NCI-H2196 (cell line): ENCODE results near the gene MSI2.

Experiments used
- DNase-seq: peaks from one replicate; lab custom pipeline; 2025; ENCODE audit not compliant: unreplicated experiment; lab: John Stamatoyannopoulos, UW

The MSI2 gene

DNA sequence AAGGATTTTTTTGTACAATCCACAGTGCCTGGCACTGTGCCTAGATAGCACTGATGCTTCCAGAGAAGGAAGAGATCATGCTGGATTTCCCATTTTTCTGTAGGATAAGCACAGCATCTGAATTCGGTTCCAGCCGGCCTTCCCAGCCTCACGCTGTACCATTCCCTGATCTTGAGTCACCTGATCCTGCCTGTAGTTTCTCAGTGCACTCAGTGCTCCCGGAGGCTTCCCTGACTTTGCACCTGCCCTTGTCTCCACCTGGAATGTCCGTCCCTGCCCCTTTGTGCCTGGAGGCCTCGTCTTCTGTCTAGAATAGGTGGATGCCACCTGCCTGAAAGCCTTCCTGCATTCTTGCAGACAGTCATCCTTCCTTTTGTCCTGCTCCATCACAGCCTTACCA, 308.9 kb downstream of the MSI2 start:
- no peak for DNase-seq

DNA sequence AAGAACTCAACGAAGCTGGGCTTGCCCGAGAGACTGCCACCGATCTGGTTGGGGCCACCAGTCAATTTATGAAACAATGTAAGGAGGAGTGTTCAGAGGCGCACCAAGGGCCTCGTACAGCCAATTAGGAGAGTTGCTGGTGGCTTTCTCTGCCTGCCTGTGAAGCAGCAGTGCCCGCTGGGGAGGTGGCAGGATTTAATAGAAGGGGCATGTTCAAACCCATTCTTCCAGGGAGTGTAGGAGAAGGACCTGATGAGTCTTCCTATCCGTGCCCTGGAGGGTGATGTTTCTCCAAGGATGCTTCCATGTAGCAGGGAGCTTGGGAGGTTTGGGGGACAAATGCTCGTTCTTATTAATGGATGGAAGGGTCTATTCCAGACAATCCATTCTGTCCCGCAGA, 310.4 kb downstream of the MSI2 start:
- DNase-seq: no peak

DNA sequence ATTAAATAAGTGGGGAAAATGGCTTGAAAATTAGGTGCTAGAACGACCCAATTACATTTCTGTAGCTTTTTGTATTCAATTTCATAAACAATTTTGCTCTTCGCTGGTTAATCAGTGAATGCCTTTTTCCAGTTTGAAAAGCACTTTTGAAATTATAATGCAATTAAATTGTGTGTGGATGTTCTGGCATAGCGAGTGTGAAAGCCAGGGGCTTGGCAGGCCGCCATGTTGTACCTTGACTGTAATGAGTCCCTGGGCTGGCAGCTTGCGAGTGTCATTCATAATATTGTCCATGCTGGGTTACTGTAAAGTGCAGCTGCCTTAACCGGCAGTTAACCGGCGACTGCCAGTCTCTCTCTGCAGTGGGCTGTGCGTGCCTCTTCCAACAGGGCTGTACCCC, 310.9 kb downstream of the MSI2 start:
- DNase-seq: peak; percentile 53

DNA sequence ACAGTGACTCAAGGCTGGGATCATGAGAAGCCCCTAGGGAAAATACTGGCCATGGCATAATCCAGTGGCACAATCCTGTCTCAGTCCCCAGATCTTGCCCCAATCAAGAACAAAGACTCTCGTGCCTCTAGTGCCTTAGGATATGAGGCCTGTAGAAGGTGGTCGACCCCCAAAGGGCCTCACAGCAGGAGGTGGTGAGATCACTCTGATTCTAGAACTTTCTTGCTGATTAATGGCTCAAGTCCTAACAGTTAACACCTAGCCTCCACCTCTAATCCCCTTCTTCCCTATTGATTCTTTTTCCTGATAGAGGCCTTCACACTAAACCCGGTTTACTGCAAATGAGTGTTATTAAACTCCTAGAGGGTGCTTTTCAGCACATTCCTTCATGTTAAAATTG, 312.0 kb downstream of the MSI2 start:
- no peak for DNase-seq

DNA sequence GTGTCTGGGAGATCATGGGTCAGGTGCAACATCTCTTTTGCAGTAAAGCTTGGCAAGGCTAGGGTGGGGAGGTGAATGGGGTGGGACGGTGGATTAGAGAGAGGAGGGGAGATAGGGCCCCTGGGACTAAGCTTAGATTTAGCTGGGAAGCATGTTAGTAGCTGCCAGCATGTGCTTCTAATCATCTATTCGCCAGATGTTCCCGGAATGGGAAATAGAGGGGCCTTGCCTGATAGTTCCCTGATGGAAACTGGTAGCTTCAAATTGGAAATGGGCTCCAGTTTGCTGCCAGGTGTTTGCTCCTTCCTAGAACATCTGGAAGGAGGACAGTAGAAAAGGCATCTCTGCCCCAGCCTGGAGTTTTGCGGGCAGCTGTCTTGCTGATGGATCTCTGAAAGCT, 312.7 kb downstream of the MSI2 start:
- DNase-seq: no peak

DNA sequence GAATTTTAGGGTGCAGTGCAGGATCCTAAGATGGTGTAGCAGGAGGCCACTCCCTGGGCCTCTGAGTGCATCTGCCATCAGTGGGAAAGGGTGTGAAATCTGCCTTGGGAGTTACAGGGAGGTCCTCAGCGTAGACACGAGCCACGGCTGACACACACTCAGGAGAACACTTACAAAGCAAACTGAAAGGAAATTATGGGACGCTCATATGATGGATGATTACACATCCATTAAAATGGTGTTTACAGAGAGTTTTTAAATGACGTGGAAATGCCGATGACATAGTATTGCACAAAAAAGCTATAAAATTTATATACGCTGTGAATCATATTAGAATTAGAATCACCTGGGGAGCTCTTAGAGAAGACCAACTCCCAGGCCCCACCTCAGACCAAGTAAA, 313.5 kb downstream of the MSI2 start:
- DNase-seq: no peak

DNA sequence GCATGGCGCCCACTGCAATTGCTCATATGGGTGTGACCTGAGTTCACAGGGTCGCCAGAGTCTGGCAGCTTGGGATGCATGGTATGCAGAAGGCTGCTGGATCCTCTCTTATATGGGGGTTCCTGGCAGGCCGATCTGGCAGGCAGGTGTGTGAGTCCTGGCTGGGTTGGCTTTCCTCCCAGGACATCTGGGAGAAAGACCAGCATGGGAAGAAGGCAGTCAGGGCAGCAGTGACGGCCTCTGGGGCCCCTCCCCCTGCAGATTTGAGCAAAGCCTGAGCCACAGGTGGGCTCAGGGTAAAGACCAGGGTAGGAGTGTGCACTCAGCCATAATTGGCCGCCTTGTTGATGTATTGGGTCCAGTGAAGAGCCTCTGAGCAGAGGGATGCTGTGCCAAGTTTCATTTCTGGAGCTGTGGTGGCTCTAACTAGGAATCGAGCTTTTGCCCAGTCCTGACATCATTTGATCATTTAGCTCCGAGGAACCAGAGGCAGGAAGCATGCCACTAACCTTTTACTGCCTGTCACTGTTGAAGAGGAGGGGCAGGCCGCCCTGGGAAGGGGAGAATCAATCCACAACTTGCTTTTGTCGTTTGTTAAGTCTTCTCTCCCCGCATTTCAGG, 314.5 kb downstream of the MSI2 start:
- DNase-seq: peak; percentile 69

DNA sequence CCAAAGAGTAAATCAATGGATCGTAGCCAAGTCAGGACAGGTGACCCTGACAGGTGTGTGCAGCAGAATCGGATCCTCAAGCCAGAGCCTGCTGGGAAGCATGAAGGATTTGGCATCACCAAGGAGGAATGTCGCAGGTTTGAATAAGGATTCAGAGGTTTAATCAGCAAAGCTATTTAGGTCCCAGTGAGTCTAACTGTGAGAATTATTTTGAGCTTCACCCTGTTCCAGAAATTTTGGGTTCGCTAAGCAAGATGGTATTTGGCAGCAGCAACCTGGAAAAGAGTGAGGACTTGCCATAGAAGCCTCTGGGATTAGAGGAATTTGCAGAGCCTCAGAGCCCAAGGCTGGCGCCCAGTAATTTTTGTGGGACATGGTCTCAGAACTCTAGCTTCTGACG, 315.7 kb downstream of the MSI2 start:
- DNase-seq: peak; percentile 62

DNA sequence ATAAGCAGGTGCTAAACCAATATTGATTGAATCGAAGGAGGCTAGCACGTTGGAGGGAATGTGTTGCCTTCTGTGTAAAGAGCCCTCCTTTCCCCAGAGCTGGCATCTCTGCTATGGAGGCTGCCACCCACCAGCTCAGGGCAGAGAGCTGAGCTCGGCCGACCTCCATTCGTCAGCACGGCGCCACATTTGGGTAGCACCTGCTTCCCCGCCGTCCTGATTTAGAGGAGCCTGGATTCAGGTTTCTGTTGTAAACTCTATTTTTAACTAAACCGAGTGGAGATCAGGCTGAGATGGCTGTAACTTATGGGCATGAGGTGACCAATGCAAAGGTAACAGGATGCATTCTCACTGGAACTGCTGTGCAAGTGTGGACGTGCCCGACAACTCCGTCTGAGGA, 316.3 kb downstream of the MSI2 start:
- DNase-seq: no peak

DNA sequence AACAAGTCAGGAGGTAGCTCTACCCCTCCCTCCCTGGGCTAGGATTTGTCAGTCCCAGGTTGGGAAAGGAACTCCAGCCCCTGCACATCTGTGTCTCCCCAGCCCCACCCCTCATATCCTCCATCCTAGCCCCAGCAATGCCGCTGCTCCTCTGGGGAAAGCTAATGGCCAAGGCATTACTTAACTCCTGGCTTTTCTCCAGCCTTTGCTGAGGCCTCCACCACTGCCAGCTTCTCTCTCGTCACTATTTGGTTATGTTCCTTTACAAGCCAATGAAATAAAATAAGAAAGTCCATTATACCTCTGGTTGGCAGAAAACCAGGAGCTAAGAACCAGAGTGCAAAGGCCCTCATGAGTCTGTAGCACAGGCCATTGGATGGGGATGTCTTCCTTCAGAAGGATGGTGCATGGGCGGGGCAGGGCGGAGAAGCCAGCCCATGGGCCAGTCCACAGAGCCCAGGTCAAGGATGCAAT, 317.8 kb downstream of the MSI2 start:
- peak; percentile 77 for DNase-seq

DNA sequence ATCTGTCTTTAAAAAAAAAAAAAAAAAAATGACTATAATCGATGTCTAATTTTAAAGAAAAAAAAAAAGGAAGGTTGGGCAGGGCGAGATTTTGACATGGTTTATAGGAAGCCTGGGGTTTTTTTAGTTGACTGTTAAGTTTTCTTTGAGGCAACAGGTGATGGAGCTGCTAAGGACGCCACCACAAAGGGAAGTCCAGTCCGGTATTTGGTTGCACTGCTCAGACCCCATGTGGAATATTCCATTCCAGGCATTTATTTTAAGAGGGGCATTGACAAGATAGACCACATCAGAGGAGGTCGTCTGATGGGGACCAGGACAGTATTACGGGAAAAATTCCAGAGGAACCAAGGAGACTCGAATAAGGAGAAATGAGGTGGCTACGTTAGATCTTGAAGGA, 320.4 kb downstream of the MSI2 start:
- no peak for DNase-seq

DNA sequence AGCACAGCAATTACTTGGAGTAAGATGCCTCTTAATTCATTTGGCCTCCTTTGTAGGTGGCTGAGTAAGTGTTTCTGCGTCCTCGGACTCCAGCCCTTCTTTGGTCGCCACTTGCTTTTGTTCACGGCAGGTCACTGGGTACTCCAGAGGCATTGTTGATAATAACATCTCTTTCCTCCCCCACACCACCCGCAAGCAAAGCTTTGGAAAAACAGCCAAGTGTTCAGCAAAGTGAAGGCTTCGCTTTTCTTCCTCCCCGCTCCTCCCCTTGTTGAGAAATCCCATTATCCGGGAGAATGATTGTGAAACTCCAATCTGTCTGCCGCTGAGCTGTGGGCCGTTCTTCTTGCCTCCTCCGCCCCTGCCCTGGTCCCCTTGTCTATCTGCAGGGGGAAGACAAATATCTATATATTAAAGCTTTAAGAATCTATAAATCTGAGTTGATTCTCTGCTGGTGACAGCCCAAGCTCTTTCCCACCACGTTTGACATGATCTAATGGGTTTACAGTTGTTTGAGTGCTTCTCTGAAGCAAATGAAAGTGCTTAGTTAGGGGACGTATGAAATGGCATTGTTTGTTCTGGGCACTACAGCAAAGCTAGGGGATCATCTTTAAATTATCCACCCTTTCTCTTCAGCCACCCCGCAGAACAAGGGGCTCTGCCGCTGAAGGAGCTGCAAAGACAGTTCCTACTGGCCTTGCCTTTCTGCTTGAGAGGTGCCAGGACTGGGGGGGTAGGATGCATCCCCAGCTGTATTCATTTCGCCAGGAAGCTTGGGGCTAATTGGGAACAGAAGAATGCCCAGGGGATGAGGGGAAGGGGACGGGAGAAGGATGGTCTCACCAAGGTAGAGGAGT, 321.7 kb downstream of the MSI2 start:
- peak; percentile 25 for DNase-seq

DNA sequence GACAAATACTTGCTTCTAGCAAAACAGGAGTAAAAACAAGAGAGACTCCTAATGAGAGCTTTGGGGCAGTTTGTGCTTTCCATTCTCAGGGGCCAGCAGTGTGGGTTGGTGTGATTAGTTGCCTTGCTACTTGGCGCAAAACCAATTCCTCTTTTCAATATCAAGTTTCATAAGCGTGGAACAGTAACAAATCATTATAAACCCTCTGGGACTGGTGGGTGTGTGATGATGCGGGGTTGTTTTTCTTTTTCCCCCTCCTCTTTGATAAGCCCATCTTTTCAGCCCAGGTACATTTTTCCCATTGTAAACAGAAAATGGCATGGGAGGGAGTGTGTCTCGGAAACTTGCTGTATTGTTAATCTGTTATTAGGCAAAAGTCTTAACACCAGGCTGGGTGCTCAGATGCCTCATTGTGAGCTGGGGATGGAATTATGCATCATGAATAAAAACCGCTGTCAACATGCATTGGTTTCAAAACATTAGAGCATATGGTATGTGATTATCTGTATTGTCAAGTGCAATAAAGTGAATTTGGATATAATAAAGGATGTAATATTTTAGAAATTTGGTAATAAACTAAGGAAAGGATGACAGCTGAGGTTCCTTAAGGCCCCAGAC, 322.4 kb downstream of the MSI2 start:
- peak; percentile 31 for DNase-seq

DNA sequence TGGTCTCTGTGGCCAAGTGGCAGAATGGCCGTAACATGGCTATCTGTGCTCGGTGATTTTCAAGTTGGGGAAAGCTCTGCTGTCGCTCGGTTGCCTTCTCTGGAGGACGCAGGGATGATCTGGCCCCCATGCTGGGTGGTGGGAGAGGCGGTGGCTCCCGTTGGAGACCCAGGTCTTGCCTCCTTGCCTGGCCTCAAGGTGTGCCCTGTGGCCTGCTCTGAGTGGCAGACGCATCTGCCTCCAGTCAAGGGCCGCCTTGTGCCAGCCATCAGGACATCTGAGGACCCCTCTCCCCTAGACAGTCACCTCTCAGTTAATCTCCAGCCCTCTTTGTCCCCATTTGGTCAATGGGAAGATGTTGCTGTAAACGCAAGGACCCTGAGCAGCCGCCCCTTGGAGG, 322.9 kb downstream of the MSI2 start:
- no peak for DNase-seq

DNA sequence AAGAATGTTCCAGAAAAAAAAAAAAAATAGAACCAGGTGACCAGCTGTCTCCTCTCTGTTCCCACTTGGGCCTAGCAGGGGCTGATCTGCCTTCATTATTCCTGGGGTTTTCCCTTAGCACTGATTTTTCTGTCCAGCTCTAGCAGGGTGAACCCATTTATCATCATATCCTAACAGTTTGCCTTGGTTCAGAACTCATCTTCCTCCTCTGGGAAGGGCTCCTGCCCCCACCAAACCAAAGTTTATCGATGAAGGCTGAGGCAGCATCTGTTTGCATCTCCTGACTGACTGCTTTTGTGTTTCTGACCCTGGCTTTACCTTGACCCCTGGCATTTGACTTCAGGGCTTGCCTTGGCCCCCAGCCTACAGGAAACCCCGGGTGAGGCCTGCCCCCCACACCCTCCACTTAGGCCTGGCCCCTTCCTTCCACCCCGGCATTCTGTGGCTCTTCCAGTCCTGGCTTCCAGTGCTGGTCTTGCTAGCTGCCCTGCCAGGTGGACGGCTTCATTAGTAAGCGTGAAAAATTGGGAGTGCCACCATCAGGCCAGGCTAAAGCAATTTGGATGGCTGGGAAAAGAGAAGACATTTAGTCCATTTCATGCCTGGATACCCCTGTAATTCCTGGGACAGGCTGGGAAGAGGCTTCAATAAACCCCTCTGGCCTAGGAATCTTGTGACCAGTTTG, 323.9 kb downstream of the MSI2 start:
- no peak for DNase-seq

DNA sequence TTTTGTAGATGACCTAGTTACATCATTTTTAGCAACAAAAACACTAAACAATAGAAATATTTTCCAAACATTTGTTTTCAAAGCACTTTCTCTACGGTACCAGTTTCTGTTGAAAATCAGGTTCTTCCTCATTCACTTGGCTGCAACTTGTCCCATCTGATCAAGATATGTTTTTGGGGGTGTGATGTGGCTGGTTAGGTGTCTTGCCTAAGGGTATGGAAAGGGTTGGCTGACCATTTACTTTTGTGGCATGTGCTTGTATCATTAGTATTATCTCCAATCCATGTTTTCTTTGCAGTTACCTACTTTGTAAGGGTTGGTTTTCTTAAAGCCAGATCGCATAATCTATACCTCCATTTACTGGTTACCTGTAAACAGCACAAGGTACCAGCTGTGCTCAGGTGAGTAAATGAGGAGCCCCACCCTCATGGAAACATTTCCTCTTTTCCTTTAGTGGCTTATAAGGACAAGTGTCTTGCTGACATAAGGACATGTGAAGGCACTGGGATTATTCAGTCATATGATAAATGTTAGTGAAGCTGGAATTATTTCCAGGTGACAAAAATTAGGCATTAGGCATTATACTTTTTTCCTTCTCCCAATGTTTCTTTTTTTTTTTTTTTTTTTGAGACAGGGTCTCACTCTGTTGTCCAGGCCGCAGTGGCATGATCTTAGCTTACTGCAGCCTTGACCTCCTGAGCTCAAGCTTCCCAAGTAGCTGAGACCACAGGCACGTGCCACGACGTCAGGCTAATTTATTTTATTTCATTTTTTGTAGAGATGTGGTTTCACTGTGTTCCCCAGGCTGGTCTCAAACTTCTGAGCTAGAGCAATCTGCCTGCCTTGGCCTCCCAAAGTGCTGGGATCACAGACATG, 326.8 kb downstream of the MSI2 start:
- DNase-seq: no peak

DNA sequence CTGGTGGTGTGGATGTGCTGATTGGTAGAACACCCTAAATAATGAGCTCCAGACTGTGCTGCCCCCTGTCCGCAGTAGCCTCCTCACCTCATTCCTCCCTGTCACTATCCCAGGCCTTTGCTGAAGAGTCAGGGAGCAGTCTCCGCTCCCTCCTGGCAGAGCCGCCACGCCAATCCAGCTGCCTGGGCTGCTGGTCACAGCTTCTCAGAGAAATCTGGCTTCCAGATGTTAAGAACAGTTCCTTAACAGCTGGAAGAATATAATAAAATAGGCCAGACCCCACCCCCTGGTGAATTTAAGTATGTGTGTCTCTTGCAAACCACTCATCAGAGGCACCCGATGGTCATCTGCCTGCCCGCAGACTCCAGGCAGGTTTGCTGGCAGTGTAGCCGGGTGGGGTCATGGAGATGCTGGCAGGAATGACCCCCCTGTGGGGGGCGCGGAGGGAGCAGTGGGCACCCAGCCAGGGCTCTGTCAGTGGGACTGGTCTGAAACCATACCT, 327.8 kb downstream of the MSI2 start:
- no peak for DNase-seq

DNA sequence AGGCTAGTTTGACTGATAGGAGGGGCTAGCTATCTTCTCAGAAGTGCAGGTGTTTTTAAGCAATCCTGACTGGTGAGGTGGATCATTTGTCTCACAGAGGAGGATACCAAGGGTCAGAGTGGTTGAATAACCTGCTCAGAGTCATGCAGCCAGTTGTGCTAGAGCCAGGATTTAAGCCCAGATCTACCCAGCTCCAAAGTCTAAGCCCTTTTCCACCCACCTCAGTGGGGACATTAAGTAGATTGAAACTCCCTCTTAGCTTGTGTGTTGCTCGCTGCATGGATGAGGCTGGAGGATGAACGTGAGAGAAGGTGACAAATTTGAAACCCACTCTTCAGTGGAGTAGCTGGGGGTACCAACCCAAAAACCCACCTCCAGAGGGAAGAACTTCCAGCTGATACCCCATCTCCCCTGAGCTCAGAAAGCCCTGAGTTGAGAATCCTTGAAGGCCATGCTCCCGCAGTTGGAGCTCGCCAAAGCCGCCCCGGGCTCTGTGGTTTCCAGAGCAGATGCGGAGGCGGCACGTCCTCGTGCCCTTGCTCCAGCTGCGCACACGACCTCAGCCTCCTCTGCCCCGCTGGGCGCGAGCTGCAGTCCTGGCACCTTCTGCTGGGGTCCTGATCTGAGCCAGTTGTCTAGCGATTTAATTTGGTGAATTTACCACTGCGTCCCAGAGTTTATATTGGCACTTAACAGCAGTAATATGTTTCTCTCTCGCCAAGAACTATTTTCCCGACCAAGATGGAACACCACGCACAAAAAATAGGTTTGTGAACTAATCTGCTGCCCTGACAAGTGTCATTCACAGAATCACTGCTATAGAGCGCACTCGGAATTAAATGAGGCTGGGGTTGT, 329.2 kb downstream of the MSI2 start:
- no peak for DNase-seq

DNA sequence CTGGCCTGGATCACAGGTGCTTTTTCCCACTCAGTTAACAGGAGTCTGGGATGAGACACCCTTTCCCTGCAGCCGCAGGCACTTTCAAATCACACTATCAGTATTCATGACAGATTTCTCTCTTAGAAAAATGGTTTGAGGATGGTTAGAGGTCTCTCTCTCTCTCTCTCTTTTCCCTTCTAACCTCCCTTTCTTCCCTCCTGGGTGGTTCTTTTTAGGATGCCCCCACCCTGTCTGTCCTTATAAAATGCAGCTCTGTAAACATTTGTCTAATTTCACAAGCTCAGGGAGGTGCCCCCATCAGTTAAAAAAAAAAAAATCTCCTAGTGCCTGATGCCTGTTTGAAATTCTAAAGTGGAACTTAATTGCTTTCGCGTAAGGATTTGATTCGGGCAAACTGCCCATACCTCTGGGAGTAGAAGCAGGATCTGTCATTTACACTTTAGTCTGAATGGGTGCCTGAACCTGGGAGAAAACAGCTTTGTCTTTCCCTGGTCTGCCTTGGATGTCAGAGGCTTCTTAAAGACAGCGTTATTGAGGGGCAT, 329.9 kb downstream of the MSI2 start:
- no peak for DNase-seq
